VCaP (cell line): ENCODE measurements around the gene REG4.

ENCODE experiments used
- H3K27ac ChIP-seq: fragments of 450-650 bp; 2 replicates; pipeline ENCODE4 v1.5.1; 2017
- CTCF ChIP-seq: fragments of 450-650 bp; conservative IDR thresholded peaks from 2 replicates; pipeline ENCODE4 v1.5.1; 2017; ENCODE audit warnings: mild to moderate bottlenecking, moderate library complexity

REG4 gene

DNA sequence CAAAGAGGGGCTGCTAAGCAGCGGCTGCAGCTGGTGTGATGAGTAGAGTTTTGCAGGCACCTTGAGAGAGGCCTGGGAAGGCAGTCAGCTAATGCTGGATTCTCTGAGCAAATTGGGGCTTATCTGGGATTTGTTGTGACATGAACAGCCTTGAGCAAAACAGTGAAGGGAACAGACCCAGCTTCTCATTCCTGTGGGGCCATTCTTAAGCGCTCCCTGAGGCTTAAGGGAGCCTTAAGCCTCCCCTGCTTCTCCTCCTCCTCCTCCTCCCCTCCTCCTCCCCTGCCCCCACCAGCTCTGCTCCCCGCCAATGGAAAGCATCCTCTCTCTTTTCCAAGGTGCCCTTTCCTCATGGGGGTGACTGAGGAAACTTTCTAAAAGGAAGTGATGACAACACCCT is 63.8 kb downstream of the REG4 start:
- TF ChIP-seq CTCF = no peak
- no peak overlapping the region for H3K27ac ChIP-seq

GRCh38 chr1:119745034-119745433 is 66.2 kb downstream of the REG4 start:
- H3K27ac ChIP-seq = no peak overlapping the region
- no peak for TF ChIP-seq CTCF

DNA sequence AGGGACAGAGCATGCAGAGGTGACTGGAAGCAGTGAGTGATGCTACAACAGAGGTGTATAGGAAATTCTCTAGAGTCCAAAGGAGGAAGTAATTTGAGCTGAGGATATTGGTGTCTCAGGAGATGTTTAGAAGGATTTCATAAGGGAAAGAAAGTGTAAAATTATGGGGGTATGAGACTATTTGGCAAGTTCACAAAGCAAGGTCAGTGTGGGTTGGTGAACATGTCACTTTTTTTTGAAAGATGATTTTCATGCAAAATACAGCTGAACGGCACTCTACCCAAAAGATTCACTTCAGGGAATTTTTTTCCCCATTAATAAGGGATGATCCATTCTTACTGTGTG is 66.7 kb downstream of the REG4 start:
- H3K27ac ChIP-seq = no peak overlapping the region
- no peak for TF ChIP-seq CTCF
